ENCODE data around the gene STEAP2. TPM values are rescaled to one million over a fixed set of nuclear protein-coding genes. Genes with fewer than 3 reads are reported as not detected.
"Not testable (repeated sequence)": the region's sequence is repeated elsewhere in the genome, so short reads cannot be mapped to it uniquely, and the experiment has no call there.

STEAP2 gene
- polyA plus RNA-seq (ENCODE audit: insufficient read length): 22.7 TPM
- long read RNA-seq, donor 1, full-length matches to known transcripts: 3 of 3 reads
- long read RNA-seq, donor 1, partial matches to known transcripts: 0 of 3 reads
- long read RNA-seq, donor 1, other reads (novel, unspliced or antisense): 0 of 3 reads
- long read RNA-seq, donor 2, full-length matches to known transcripts: 1 of 1 reads
- long read RNA-seq, donor 2, partial matches to known transcripts: 0 of 1 reads
- long read RNA-seq, donor 2, other reads (novel, unspliced or antisense): 0 of 1 reads
- long read RNA-seq, donor 3, full-length matches to known transcripts: 1 of 1 reads
- long read RNA-seq, donor 3, partial matches to known transcripts: 0 of 1 reads
- long read RNA-seq, donor 3, other reads (novel, unspliced or antisense): 0 of 1 reads
- long read RNA-seq, donor 4: 0 reads
- long read RNA-seq, donor 5, full-length matches to known transcripts: 3 of 3 reads
- long read RNA-seq, donor 5, partial matches to known transcripts: 0 of 3 reads
- long read RNA-seq, donor 5, other reads (novel, unspliced or antisense): 0 of 3 reads
- long read RNA-seq, donor 6, full-length matches to known transcripts: 1 of 6 reads
- long read RNA-seq, donor 6, partial matches to known transcripts: 5 of 6 reads
- long read RNA-seq, donor 6, other reads (novel, unspliced or antisense): 0 of 6 reads
- long read RNA-seq, donor 7: 0 reads
- long read RNA-seq, donor 8: 0 reads

DNA sequence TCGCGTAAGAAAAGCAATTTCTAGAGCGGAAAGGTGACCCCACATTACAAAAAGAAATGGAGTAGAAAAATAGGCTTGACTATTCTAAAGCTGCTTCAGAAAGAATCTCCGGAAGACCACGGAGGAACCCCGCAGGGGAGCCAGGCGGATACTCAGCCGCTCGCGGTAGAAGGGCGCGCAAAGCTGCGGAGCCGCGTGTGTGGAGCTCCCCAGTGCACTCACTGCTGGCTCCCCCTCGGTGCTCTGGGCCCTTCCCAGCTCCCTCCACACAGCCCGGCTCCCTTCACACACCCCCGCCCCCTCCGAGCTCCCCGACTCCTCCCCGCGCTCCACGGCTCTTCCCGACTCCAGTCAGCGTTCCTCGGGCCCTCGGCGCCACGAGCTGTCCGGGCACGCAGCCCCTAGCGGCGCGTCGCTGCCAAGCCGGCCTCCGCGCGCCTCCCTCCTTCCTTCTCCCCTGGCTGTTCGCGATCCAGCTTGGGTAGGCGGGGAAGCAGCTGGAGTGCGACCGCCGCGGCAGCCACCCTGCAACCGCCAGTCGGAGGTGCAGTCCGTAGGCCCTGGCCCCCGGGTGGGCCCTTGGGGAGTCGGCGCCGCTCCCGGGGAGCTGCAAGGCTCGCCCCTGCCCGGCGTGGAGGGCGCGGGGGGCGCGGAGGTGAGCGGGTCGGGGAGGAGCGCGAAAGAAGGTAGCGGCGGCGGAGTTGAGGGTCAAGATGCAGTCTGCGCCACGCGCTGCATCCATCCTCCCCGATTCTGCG lies at the start of gene STEAP2:
TSS of gene STEAP2 (plus strand) at position 350 of the 758 bp plus-strand sequence. CDS start 13,343 bp downstream, outside the sequence.
- peak; percentile 88 for DNase-seq

DNA sequence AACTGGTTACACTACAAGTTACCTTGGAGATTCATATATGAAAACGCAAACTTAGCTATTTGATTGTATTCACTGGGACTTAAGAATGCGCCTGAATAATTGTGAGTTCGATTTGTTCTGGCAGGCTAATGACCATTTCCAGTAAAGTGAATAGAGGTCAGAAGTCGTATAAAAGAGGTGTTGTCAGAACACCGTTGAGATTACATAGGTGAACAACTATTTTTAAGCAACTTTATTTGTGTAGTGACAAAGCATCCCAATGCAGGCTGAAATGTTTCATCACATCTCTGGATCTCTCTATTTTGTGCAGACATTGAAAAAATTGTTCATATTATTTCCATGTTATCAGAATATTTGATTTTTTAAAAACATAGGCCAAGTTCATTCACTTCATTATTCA lies 48.0 kb upstream of the STEAP2 start:
- no peak for DNase-seq

DNA sequence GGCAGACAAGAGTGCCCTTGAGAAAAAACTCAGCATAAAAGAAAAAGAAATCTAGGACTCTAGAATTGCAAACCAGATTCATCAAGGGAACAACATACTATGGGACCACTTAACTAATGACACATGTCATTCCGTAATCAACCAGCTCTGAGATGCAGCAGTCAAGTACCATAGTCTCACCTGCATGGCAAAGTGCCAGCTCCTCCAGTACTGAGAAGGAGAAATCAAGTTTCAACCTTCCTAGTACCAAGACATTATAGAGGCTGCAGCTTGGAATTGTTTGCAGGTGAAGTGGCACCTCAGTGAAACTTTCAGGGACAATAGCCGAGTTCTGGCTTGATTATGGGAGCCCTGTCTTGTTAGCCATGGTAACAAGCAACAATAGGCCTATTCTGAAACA lies 45.8 kb upstream of the STEAP2 start:
- DNase-seq: no peak

DNA sequence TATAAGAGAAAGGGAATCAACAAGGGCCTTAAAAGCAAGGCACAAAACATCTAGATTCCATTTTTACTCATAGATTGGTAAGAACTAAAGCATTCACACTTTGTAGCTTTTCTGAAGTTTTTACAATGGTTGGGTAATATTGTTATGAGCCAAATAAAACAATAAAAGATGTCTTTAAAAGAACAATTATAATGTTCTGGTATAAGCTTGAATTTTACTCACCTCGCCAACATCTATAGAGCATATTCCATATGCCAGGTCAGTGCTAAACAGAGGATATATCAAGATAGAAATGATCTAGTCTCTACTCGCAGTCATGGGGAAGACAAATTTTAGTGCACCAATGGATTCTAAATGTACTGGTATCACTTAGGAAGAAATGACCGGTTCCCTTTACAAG lies 45.4 kb upstream of the STEAP2 start:
- no peak for DNase-seq

DNA sequence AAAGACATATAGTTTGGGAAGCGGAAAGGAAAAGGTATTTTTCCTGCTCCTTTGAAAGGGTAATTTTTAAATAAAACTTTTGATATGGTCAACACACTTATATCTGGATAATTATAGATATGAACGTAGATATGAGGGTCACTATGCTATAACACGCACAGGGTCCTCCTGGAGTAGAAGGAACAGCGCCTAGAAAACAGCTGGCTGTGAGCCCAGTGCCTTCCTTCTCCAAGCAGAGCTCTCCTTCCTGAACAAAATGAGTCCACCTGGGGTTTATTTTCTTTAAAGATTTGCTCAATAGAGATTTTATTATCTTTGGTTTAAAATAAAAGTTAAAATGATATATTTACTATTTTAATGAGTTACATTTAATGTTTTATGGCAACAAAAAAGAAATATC lies 44.2 kb upstream of the STEAP2 start:
- no peak for DNase-seq

DNA sequence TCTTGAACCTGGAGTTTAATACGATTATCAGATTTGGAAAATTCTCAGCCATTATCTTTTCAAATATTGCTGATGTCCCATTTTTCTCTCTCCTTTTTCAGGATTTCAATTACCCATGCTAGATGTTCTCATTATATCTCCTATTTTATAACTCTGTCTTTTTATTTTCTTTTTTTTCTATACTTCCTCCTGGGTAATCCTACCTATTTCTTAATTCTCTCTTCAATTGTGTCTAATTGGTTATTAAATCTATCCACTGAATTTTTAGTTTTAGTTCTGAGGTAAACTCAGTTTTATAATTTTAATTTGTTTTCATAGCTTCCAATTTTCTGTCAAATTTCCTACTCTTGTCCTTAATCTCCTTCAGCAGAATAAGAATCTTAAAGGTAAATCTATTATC lies 41.6 kb upstream of the STEAP2 start:
- no peak for DNase-seq

DNA sequence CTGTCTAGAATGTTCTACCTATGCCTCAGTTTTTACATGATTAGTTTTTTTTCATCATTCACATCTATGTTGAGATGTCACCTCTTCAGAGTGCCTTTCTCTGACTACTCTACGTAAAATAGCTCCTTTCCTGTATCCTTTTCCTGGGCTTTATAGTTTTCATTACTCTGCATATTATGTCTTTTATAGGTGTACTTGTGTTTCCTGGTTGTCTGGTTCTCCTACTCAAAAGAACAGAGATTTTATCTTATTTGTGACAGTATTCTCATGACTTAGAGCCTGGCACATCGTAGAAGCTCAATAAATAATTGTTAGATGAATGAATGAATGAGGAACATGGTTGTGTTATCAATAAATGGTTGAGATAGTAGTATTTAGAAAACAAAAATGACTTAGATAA lies 39.4 kb upstream of the STEAP2 start:
- DNase-seq: no peak

DNA sequence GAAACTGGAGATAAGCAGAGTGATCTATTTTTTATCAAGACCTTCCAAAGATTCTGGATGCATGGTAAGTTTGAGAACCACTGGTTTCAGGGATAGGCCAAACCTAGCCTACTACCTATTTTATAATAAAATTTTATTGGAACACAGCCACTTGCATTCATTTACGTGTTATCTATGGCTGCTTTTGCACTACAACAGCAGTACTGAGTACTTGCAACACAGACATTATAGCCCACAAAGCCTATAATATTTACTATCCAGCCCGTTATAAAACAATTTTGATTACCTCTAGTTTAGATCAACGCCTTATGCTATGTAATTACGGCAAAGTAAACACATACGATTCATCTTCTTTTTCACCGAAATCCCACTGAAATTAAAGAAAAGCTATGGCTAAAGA lies 38.9 kb upstream of the STEAP2 start:
- DNase-seq: no peak

DNA sequence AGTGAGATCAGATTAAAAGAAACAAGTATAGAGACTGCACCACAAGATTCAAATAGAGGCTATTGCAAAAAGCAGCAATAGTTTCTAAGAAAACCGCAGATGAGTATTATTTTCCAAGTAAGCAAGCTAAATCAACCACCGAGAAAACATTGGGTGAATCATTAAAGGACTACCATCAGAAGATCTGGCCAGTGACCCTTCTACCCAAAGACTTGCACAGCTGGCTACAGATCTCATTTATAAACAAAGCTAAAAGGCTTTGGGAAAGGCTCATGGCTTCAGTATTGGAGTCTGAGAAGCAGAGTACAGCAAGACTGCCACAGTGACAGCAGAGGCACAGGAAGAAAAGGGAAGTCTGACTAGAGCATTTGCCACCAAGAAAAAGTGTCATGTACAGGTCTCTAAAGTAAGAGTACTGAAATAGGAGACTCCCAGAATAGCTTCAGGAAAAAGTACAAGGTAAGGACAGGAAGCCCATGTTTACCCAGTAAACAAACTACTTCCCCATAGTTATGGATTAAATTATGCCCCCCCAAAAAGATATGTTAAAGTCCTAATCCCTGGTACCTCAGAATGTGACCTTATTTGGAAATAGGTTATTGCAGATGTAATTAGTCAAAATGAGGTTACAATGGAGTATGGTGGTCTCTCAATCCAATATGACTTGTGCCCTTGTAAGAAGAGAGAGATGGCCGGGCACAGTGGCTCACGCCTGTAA lies 38.3 kb upstream of the STEAP2 start:
- no peak for DNase-seq

DNA sequence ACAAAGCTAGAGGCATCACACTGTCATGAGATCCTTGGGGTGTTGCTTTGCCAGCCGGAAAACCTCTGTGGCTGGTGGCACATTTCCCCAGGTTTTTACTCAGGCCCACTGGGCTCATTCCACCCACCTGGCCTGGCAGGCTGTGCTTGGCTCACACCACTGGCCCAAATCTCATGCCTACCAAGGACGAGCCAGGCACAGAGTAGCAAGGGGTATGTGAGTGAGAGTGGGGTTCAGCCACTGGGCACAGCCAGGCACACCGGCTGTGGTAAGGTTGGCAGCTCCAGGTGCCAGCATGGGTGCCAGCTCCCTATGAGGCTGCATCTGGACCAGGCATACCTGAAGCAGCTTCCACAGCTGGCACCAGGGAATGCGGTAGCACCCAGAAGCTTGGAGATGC lies 35.9 kb upstream of the STEAP2 start:
- no peak for DNase-seq

DNA sequence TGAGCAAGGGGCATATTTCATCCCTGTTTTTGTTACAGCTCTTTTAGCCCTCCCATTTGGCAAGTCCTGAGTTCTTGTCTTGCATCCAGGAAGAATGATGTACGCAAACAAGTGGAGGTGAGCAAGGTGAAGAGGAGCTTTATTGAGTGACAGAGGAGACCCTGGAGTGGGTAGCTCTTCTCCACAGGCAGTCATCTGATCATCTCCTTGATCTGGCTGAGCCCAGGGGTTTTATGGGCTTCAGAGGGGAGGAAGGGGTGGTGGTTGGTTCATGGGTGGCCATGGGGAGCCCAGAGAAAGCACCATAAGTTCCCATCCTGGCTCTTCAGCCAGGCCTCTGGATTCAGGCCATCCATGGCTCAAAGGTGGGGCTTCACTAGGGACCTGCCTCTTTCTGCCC lies 35.3 kb upstream of the STEAP2 start:
- no peak for DNase-seq

DNA sequence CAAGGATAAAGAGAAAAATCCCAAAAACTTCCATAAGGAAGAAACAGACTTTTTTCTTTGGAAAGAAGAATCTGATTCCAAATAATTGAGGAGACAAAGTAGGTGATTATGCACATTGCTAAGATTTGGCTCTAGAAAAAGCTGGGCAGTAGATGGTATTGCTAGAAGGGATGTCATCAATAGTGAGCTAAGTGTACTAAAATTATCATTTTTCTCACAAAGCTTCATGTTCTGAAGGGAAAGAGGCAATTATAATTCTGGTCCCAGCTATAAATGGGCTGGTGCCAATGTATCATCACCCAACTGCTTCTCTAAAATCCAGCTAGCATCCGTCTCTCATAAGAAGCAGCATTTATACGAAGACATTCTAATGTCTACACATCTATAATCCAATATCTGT lies 33.4 kb upstream of the STEAP2 start:
- no peak for DNase-seq

DNA sequence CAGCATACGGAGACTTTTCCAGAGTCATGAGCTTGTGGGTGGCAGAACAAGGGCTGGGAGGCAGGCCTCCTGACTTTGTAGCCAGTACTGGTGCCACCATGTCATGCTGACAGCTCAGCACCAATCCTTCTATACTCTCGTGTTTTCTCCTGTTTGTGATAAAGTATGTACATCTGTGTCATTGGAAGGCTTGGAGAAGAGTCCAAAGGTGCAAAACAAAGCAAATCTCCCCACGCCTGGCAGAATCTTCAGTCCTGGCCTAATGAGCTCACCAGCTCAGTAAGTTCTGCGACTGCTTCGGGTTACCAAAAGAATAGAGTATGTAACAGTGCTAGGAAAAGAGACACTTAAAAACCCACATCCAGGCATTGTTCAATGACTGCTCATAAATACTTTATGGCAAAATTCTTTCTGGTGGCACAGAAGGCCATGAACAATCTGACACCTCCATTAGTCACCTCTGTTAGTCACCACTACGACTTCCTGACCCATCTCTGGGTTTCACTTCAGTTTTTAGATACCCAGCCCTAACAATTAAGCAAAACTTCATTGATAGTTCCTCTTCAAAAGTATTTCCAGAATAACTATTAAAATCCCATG lies 32.8 kb upstream of the STEAP2 start:
- DNase-seq: no peak

DNA sequence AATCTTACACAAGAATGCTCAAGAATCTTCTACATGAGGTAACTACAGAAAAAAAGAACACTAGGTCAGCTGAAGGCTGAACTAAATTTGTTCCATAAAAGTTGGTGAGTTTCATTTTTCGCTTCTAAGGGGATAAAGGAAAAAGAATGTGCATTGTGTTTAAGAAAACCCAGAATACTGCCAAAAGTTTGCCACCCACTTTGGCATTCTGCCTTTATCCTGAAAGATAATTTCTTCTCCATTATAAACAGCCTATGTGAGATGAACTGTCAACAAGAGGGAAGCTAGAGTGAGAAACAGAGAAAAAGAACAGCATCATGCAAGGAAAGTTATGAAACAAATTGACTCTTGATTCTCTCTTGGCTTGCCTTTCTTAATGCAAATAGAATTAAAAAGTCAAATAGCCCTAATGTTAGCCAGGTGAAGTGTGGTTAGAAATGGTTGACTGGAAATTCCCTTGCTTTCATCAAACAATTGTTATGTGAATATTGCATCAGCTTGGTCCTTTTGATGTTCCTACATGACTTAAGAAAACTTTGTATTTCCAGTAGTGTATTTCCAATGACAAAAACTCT lies 31.4 kb upstream of the STEAP2 start:
- DNase-seq: no peak

DNA sequence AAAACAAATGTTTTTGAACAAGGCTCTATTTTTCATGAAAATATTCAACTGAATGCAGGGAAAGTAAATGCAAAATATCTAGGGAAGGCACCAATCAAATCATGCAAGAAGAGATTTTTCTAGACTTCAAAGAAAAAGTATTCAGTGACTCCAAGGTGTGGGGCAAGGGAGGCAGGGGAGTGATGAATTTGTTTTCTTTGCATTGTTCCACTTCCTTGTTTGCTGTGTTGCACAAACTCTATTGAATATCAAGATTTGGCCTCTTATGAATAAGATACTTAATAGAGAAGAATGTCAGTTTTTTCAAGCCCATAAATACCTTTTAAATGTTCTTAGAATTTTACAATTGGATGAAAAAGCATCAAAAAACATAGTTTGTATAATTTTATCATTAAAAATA lies 30.9 kb upstream of the STEAP2 start:
- DNase-seq: no peak

DNA sequence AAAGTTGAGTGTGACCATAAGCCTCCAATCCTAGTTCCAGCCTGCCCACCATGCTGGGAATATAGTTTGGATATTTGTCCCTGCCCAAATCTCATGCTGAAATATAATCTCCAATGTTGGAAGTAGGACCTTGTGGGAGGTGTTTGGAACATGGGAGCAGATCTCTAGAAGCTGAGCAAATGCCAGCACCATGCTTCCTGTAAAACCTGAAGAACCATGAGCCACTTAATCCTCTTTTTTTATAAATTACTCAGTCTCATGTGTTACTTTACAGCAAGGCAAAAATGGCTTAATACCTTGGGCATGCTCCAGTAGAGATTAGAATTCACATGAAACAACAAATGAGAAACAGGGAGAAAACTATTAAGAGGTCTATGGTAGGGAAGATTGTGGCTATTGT lies 30.1 kb upstream of the STEAP2 start:
- no peak for DNase-seq

DNA sequence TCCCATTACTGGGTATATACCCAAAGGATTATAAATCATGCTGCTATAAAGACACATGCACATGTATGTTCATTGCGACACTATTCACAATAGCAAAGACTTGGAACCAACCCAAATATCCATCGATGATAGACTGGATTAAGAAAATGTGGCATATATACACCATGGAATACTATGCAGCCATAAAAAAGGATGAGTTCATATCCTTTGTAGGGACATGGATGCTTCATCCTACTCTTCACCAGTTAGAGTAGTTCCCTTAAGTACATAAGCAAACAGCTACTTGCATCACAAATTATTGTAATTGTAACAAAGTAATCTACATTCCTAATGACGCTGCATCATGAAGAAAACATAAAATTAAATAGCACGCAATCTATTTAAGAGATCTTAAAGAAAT lies 25.2 kb upstream of the STEAP2 start:
- not testable (repeated sequence) for DNase-seq

DNA sequence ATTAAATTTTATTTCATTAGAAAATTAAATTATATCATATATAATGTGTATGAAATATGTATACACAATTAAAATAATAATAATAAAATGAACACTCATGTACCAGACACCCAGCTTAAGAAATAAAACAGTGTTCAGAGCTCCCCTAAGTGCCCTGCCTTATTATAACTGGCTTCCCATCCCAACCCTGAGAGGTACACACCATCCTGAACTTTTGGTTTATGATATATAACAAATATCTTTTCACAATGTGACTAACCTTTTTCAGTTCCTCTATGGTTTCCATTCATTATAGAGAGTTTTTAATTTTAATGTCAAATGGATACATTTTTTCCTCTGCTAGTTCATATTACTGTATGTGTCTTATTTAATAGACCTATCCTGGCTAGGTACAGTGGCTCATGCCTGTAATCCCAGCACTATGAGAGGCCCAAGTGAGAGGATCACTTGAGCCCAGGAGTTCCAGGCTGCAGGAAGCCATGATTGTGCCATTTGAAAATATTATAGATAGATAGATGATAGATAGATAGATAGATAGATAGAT lies 24.0 kb upstream of the STEAP2 start:
- no peak for DNase-seq

DNA sequence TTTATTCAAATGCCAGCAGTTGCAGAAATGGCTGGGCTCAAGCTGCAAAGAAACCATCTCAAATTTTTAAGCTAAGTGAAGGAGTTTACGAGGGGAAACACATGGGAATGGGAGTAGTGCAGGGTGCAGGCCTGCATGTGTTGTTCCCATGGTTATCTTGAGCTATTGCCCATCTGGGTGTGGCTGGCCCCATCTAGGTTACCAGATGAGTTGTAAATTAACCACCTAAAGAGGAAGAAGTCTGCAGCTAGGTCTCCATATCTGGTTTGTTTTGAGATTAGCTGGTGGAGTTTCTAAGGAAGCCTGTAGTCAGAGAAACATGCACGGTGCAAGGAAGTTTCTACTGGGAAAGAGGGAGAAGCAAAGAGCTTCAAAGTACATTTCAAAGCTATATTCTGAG lies 23.3 kb upstream of the STEAP2 start:
- no peak for DNase-seq

DNA sequence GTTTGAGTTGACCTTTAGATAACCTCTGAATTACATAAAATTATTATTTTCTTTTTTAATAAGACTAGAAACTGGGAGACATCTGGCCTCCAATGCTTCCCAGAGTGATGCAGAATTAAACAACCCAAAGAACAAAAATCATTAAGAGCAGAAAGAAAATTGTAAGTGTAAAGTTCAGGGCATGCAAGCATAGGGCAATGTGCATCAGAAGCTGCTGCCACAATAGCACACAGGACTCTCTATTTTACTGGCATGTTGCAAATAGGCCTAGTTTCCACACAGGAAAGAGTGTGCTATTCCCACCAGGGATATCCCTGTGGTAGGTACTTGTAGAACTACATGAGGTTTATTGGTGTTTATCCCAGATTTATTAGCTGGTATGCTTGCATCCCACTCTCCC lies 20.5 kb upstream of the STEAP2 start:
- DNase-seq: no peak

DNA sequence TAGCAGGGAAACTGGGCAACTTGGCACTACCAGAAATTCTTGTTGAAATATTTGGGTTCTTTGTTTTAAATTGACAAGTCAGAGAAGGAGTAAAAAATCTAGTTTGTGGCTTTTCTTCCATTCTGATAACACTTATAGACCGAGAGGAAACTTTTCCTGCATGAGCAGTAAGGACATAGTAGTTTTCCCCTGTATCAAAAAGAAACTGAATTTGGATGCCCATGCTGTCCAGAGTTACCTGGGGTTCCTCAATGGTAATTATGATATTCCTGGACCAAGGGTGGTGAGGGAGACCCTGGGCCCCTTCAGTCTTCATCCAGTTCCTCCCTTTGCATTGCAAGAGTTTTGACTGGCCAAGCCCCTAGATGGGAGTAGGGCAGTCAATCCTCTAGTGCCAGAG lies 19.9 kb upstream of the STEAP2 start:
- DNase-seq: no peak
